ENCODE measurements around the gene MANSC4. TPM values are rescaled to one million over a fixed set of nuclear protein-coding genes. Genes with fewer than 3 reads are reported as not detected.

Gene MANSC4
- total and polyA plus RNA-seq, 9 of the 15 experiments (the other 6 are each of a cell fraction or from before 2014, with no cell fraction given): not detected

DNA sequence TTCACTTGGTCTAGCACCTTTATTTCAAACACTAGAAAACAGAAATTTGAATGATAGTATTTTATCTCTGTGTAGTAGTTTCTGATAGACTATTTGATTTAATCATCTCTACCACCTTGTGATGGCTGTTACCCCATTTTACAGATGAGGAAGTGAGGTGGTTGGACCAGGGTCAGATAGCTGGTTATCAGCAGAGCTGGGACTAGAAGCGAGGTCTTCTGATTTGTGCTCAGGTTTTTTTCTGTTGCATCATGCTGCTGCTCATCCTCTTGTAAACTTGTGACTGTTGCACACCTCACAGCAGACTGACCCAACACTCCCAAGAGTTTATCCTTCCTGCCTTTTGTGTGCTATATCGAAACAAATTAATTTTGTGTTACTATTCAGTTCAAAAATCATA is 10.1 kb upstream of the MANSC4 start (continued):
- TF ChIP-seq, protein P1, sequence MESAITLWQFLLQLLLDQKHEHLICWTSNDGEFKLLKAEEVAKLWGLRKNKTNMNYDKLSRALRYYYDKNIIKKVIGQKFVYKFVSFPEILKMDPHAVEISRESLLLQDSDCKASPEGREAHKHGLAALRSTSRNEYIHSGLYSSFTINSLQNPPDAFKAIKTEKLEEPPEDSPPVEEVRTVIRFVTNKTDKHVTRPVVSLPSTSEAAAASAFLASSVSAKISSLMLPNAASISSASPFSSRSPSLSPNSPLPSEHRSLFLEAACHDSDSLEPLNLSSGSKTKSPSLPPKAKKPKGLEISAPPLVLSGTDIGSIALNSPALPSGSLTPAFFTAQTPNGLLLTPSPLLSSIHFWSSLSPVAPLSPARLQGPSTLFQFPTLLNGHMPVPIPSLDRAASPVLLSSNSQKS (CRISPR knock-in tag; IDR thresholded peaks at IDR 0.05): no peak
- TF ChIP-seq POLR2A (conservative IDR thresholded peaks at IDR 0.05) (no peak), SP1 (CRISPR knock-in tag; IDR thresholded peaks at IDR 0.05) (no peak), FOXM1 (IDR thresholded peaks at IDR 0.05; ENCODE audit: low read depth) (no peak), FOXM1 (CRISPR knock-in tag; IDR thresholded peaks at IDR 0.05; ENCODE audit: low read depth) (no peak), FOSL1 (tag; conservative IDR thresholded peaks at IDR 0.05) (0 out of 2 replicates have a peak, but pooled peaks have one; percentile 25), MCM5 (IDR thresholded peaks at IDR 0.05; ENCODE audit: low read depth) (no peak), SREBF1 (IDR thresholded peaks at IDR 0.05; ENCODE audit: borderline replicate concordance, low read depth, low read length) (no peak), KAT2B (IDR thresholded peaks at IDR 0.05; ENCODE audit: low read depth, low read length) (no peak), U2AF1 (optimal IDR thresholded peaks at IDR 0.05; ENCODE audit: low read depth, low read length) (no peak), ZNF232 (CRISPR knock-in tag; IDR thresholded peaks at IDR 0.05) (no peak), XRCC5 (IDR thresholded peaks at IDR 0.05; ENCODE audit: low read depth, low read length) (no peak), GTF2F1 (IDR thresholded peaks at IDR 0.05; ENCODE audit: low read depth, low read length) (no peak), RFX7 (CRISPR knock-in tag; IDR thresholded peaks at IDR 0.05) (no peak), ZC3H8 (IDR thresholded peaks at IDR 0.05) (no peak), RBM25 (IDR thresholded peaks at IDR 0.05; ENCODE audit: low read depth, low read length, severe bottlenecking) (peak; percentile 92), ZSCAN32 (CRISPR knock-in tag; IDR thresholded peaks at IDR 0.05) (no peak), SUPT5H (IDR thresholded peaks at IDR 0.05) (no peak), SNRNP70 (optimal IDR thresholded peaks at IDR 0.05; ENCODE audit: low read depth, low read length) (no peak), ZFPM2 (CRISPR knock-in tag; IDR thresholded peaks at IDR 0.05) (no peak)
- TF ChIP-seq, protein P2, sequence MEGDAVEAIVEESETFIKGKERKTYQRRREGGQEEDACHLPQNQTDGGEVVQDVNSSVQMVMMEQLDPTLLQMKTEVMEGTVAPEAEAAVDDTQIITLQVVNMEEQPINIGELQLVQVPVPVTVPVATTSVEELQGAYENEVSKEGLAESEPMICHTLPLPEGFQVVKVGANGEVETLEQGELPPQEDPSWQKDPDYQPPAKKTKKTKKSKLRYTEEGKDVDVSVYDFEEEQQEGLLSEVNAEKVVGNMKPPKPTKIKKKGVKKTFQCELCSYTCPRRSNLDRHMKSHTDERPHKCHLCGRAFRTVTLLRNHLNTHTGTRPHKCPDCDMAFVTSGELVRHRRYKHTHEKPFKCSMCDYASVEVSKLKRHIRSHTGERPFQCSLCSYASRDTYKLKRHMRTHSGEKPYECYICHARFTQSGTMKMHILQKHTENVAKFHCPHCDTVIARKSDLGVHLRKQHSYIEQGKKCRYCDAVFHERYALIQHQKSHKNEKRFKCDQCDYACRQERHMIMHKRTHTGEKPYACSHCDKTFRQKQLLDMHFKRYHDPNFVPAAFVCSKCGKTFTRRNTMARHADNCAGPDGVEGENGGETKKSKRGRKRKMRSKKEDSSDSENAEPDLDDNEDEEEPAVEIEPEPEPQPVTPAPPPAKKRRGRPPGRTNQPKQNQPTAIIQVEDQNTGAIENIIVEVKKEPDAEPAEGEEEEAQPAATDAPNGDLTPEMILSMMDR (IDR thresholded peaks at IDR 0.05 in 2 of 3, conservative IDR thresholded peaks at IDR 0.05 in 1 of 3; ENCODE audit: insufficient read depth in 2 of 3, low read depth in 1 of 3, low read length in 3 of 3): no peak
- TF ChIP-seq, protein P3, sequence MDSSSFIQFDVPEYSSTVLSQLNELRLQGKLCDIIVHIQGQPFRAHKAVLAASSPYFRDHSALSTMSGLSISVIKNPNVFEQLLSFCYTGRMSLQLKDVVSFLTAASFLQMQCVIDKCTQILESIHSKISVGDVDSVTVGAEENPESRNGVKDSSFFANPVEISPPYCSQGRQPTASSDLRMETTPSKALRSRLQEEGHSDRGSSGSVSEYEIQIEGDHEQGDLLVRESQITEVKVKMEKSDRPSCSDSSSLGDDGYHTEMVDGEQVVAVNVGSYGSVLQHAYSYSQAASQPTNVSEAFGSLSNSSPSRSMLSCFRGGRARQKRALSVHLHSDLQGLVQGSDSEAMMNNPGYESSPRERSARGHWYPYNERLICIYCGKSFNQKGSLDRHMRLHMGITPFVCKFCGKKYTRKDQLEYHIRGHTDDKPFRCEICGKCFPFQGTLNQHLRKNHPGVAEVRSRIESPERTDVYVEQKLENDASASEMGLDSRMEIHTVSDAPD (CRISPR knock-in tag; IDR thresholded peaks at IDR 0.05): no peak
- TF ChIP-seq, protein P4, sequence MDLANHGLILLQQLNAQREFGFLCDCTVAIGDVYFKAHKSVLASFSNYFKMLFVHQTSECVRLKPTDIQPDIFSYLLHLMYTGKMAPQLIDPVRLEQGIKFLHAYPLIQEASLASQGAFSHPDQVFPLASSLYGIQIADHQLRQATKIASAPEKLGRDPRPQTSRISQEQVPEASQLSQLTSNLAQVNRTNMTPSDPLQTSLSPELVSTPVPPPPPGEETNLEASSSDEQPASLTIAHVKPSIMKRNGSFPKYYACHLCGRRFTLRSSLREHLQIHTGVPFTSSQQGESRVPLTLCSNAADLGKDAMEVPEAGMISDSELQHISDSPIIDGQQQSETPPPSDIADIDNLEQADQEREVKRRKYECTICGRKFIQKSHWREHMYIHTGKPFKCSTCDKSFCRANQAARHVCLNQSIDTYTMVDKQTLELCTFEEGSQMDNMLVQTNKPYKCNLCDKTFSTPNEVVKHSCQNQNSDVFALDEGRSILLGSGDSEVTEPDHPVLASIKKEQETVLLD (IDR thresholded peaks at IDR 0.05): no peak
- TF ChIP-seq, protein P5, sequence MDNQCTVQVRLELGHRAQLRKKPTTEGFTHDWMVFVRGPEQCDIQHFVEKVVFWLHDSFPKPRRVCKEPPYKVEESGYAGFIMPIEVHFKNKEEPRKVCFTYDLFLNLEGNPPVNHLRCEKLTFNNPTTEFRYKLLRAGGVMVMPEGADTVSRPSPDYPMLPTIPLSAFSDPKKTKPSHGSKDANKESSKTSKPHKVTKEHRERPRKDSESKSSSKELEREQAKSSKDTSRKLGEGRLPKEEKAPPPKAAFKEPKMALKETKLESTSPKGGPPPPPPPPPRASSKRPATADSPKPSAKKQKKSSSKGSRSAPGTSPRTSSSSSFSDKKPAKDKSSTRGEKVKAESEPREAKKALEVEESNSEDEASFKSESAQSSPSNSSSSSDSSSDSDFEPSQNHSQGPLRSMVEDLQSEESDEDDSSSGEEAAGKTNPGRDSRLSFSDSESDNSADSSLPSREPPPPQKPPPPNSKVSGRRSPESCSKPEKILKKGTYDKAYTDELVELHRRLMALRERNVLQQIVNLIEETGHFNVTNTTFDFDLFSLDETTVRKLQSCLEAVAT (IDR thresholded peaks at IDR 0.05): no peak
- TF ChIP-seq, protein P6, sequence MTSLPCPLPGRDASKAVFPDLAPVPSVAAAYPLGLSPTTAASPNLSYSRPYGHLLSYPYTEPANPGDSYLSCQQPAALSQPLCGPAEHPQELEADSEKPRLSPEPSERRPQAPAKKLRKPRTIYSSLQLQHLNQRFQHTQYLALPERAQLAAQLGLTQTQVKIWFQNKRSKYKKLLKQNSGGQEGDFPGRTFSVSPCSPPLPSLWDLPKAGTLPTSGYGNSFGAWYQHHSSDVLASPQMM (CRISPR knock-in tag; IDR thresholded peaks at IDR 0.05): no peak

Measured in K562 (cell line).